Activated naive CD4-positive, alpha-beta T cell treated with anti-CD3 and anti-CD28 coated beads, Interleukin-2, amount 10 ng/mL, durations not matched to agents 7 days and 5 days (primary cell): ENCODE results near the gene LIN7B.

Experiments
- CTCF ChIA-PET: fragments of 350-600 bp; sonication (Branson Sonifier 250); formaldehyde crosslinking; loops from one replicate; lab custom pipeline; 2021; ENCODE audit warnings: antibody characterized with exemption; lab: Charles Lee
- DNase-seq: peaks from one replicate; pipeline ENCODE4 v3.0.0-alpha.2; 2020
- H3K27ac Mint-ChIP-seq: one replicate; pipeline ENCODE4 v1.8.0; 2021; ENCODE audit warnings: mild to moderate bottlenecking, moderate library complexity, mixed read lengths
- H3K27me3 Mint-ChIP-seq: one replicate; pipeline ENCODE4 v1.8.0; 2021; ENCODE audit warnings: mild to moderate bottlenecking, mixed read lengths
- H3K36me3 Mint-ChIP-seq: one replicate; pipeline ENCODE4 v1.8.0; 2021; ENCODE audit warnings: mixed read lengths
- H3K4me1 Mint-ChIP-seq: one replicate; pipeline ENCODE4 v1.8.0; 2021; ENCODE audit warnings: mixed read lengths
- H3K4me3 Mint-ChIP-seq: one replicate; pipeline ENCODE4 v1.8.0; 2021; ENCODE audit warnings: mild to moderate bottlenecking, moderate library complexity, mixed read lengths
- H3K9me3 Mint-ChIP-seq: one replicate; pipeline ENCODE4 v1.8.0; 2021; ENCODE audit warnings: mixed read lengths

Gene LIN7B

DNA sequence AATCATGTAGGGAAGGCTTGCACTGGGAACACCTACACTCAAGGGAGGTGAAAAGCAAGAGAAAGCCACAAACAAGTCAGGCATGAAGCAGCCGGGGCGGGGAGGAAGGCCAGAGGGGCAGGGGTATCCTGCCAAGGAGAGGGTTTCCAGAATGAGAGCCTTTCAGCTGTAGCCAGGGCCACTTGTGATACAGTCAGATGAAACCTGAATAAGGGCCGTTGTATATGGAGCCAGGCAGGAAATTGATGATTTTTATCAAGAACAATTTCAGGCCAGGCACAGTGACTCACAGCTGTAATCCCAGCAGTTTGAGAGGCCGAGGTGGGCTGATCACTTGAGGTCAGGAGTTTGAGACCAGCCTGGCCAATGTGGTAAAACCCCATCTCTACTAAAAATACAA, 47.8 kb downstream of the LIN7B start:
- CTCF ChIA-PET: interaction anchor here (1.5 to 1.6 kb wide), 2 partner anchors 16 to 37 kb away, joined by 3 to 4 read pairs; no protein-coding TSS in a partner anchor
- H3K4me1 Mint-ChIP-seq: peaks cover 4% of the 10 kb centered on the region
- no peak for DNase-seq
- no peak overlapping the region for H3K4me3 Mint-ChIP-seq
- H3K27me3 Mint-ChIP-seq: peaks cover 68% of the 10 kb centered on the region
- no peak overlapping the region for H3K27ac Mint-ChIP-seq
- H3K9me3 Mint-ChIP-seq: no peaks in the 10 kb centered on the region
- no peaks in the 10 kb centered on the region for H3K36me3 Mint-ChIP-seq

- Mint-ChIP-seq H3K27ac (no peak overlapping the region), H3K36me3 (no peaks in the 10 kb centered on the region), H3K9me3 (no peaks in the 10 kb centered on the region), H3K4me3 (no peak overlapping the region), H3K4me1 (no peaks in the 10 kb centered on the region), H3K27me3 (peaks cover 42% of the 10 kb centered on the region)
- CTCF ChIA-PET: interaction anchor here (1.3 kb wide), 1 partner anchor 67 kb away, joined by 3 read pairs; no protein-coding TSS in a partner anchor
- no peak for DNase-seq
Measured at GRCh38 chr19:49165111-49165750, 51.1 kb downstream of the LIN7B start.

GRCh38 chr19:49165865-49166301, 51.7 kb downstream of the LIN7B start:
- Mint-ChIP-seq H3K4me3 (no peak overlapping the region), H3K9me3 (no peaks in the 10 kb centered on the region), H3K36me3 (no peaks in the 10 kb centered on the region), H3K27me3 (peaks cover 41% of the 10 kb centered on the region), H3K27ac (no peak overlapping the region), H3K4me1 (no peaks in the 10 kb centered on the region)
- DNase-seq: no peak
- CTCF ChIA-PET: interaction anchor here (1.3 kb wide), 1 partner anchor 68 kb away, joined by 3 read pairs; no protein-coding TSS in a partner anchor

DNA sequence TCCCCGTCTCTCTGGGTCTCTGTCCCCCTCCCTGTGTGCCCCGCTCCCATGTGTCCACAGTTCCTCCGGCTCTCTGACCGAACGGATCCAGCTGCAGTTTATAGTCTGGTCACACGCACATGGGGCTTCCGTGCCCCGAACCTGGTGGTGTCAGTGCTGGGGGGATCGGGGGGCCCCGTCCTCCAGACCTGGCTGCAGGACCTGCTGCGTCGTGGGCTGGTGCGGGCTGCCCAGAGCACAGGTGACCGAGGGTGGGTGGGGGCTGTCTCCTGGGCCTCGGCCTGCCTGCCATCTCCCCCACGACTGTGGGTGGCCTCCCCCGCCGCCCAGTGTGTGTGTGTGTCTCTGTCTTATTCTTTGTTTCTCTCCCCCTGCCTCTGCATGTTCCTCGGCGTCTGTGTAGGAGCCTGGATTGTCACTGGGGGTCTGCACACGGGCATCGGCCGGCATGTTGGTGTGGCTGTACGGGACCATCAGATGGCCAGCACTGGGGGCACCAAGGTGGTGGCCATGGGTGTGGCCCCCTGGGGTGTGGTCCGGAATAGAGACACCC, 53.8 kb downstream of the LIN7B start:
- Mint-ChIP-seq H3K36me3 (no peaks in the 10 kb centered on the region), H3K4me1 (no peaks in the 10 kb centered on the region), H3K9me3 (no peaks in the 10 kb centered on the region), H3K27ac (no peak overlapping the region), H3K27me3 (peaks cover 43% of the 10 kb centered on the region), H3K4me3 (no peak overlapping the region)
- no peak for DNase-seq
- CTCF ChIA-PET: no interaction called here
